NCI-H1048 (cell line): ENCODE measurements around the gene PEAR1.

Source experiments
- DNase-seq: peaks from one replicate; lab custom pipeline; 2025; lab: John Stamatoyannopoulos, UW

The PEAR1 gene

GRCh38 chr1:156893048-156893953 lies at the start of gene PEAR1:
Gene PEAR1, plus strand, starts transcription at chr1:156893718. Its CDS starts 10,209 bp downstream, at chr1:156903927.
- no peak for DNase-seq

GRCh38 chr1:156844102-156844501 lies 49.4 kb upstream of the PEAR1 start:
- no peak for DNase-seq

GRCh38 chr1:156844638-156845037 lies 48.9 kb upstream of the PEAR1 start:
- DNase-seq, result no peak

- no peak for DNase-seq
These were observed 48.2 kb upstream of the PEAR1 start for GRCh38 chr1:156845055-156845952.

- no peak for DNase-seq
These were observed 47.5 kb upstream of the PEAR1 start for GRCh38 chr1:156845953-156846545.

- no peak for DNase-seq
These were observed 46.9 kb upstream of the PEAR1 start for GRCh38 chr1:156846643-156847042.

- no peak for DNase-seq
These were observed 45.7 kb upstream of the PEAR1 start for GRCh38 chr1:156847591-156848460.

- no peak for DNase-seq
These were observed 44.9 kb upstream of the PEAR1 start for GRCh38 chr1:156848461-156849150.

GRCh38 chr1:156849151-156849496 lies 44.4 kb upstream of the PEAR1 start:
- DNase-seq, result no peak

- no peak for DNase-seq
These were observed 41.6 kb upstream of the PEAR1 start for GRCh38 chr1:156851779-156852417.

GRCh38 chr1:156852418-156852874 lies 41.1 kb upstream of the PEAR1 start:
- DNase-seq, result no peak

- no peak for DNase-seq
These were observed 39.8 kb upstream of the PEAR1 start for GRCh38 chr1:156853761-156854160.

- DNase-seq, result no peak
These were observed 38.9 kb upstream of the PEAR1 start for GRCh38 chr1:156854634-156855033.

GRCh38 chr1:156856282-156856785 lies 37.2 kb upstream of the PEAR1 start:
- DNase-seq, result no peak

- no peak for DNase-seq
These were observed 36.0 kb upstream of the PEAR1 start for GRCh38 chr1:156857532-156857931.

GRCh38 chr1:156858555-156858956 lies 35.0 kb upstream of the PEAR1 start:
- no peak for DNase-seq

GRCh38 chr1:156858959-156859522 lies 34.5 kb upstream of the PEAR1 start, which contains the start of gene INSRR:
Gene INSRR, minus strand, starts transcription at chr1:156859117. Its CDS starts 496 bp downstream, at chr1:156858621.
- no peak for DNase-seq

GRCh38 chr1:156859523-156860112 lies 33.9 kb upstream of the PEAR1 start:
- DNase-seq, result no peak

- no peak for DNase-seq
These were observed 33.3 kb upstream of the PEAR1 start for GRCh38 chr1:156860113-156860627.
